ENCODE data around the gene CBX4. TPM values are rescaled to one million over a fixed set of nuclear protein-coding genes. Genes with fewer than 3 reads are reported as not detected.

Gene CBX4
- total and polyA plus RNA-seq, 2 of the 13 experiments (the other 11 are each of a cell fraction or from before 2014, with no cell fraction given): 25.8 to 50.8 TPM

- no peak for TF ChIP-seq NFIB (CRISPR knock-in tag; IDR thresholded peaks at IDR 0.05; ENCODE audit: borderline replicate concordance)
- no peak for TF ChIP-seq AGO1 (IDR thresholded peaks at IDR 0.05; ENCODE audit: low read depth, low read length, poor library complexity, severe bottlenecking)
- TF ChIP-seq, protein P1, sequence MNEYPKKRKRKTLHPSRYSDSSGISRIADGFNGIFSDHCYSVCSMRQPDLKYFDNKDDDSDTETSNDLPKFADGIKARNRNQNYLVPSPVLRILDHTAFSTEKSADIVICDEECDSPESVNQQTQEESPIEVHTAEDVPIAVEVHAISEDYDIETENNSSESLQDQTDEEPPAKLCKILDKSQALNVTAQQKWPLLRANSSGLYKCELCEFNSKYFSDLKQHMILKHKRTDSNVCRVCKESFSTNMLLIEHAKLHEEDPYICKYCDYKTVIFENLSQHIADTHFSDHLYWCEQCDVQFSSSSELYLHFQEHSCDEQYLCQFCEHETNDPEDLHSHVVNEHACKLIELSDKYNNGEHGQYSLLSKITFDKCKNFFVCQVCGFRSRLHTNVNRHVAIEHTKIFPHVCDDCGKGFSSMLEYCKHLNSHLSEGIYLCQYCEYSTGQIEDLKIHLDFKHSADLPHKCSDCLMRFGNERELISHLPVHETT (CRISPR knock-in tag; conservative IDR thresholded peaks at IDR 0.05): no peak
- peak; percentile 58 for TF ChIP-seq PHF21A (CRISPR knock-in tag; IDR thresholded peaks at IDR 0.05)
- no peak for TF ChIP-seq DMAP1 (CRISPR knock-in tag; IDR thresholded peaks at IDR 0.05)
- TF ChIP-seq FOXP1 (IDR thresholded peaks at IDR 0.05): no peak
- TF ChIP-seq FOXP1 (CRISPR knock-in tag; IDR thresholded peaks at IDR 0.05): peak; percentile 46
- peak; percentile 69 for TF ChIP-seq RARA (CRISPR knock-in tag; IDR thresholded peaks at IDR 0.05)
- TF ChIP-seq ZBTB7B (CRISPR knock-in tag; IDR thresholded peaks at IDR 0.05): peak; percentile 50; the same call in 1 of the 2 replicates
- TF ChIP-seq ARID5B (CRISPR knock-in tag; IDR thresholded peaks at IDR 0.05): peak; percentile 65
- TF ChIP-seq FOXA3 (CRISPR knock-in tag; IDR thresholded peaks at IDR 0.05): peak; percentile 55
- TF ChIP-seq ZFY (CRISPR knock-in tag; IDR thresholded peaks at IDR 0.05): peak; percentile 38; the same call in 1 of the 2 replicates
- no peak for TF ChIP-seq ZNF10 (CRISPR knock-in tag; IDR thresholded peaks at IDR 0.05; ENCODE audit: borderline replicate concordance, low read depth)
- peak; percentile 62; the same call in 1 of the 2 replicates for TF ChIP-seq MED1 (CRISPR knock-in tag; IDR thresholded peaks at IDR 0.05)
- peak; percentile 52; the same call in 1 of the 2 replicates for TF ChIP-seq IRF2 (CRISPR knock-in tag; IDR thresholded peaks at IDR 0.05)
- TF ChIP-seq, protein P2, sequence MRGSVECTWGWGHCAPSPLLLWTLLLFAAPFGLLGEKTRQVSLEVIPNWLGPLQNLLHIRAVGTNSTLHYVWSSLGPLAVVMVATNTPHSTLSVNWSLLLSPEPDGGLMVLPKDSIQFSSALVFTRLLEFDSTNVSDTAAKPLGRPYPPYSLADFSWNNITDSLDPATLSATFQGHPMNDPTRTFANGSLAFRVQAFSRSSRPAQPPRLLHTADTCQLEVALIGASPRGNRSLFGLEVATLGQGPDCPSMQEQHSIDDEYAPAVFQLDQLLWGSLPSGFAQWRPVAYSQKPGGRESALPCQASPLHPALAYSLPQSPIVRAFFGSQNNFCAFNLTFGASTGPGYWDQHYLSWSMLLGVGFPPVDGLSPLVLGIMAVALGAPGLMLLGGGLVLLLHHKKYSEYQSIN (CRISPR knock-in tag; IDR thresholded peaks at IDR 0.05; ENCODE audit: borderline replicate concordance): peak; percentile 67; the same call in 1 of the 2 replicates
- peak; percentile 36; the same call in 1 of the 2 replicates for TF ChIP-seq ZMYM3 (CRISPR knock-in tag; IDR thresholded peaks at IDR 0.05)
- no peak for TF ChIP-seq SOX13 (IDR thresholded peaks at IDR 0.05)
- peak in 1 of 2 experiments; percentile 53; a peak in 1 of 4 replicates for TF ChIP-seq SOX13 (CRISPR knock-in tag; conservative IDR thresholded peaks at IDR 0.05 in 1 of 2, IDR thresholded peaks at IDR 0.05 in 1 of 2)
- no peak for TF ChIP-seq ZNF101 (CRISPR knock-in tag; IDR thresholded peaks at IDR 0.05; ENCODE audit: borderline replicate concordance, low read depth)
- TF ChIP-seq CEBPG (CRISPR knock-in tag; IDR thresholded peaks at IDR 0.05): no peak
- TF ChIP-seq HMGXB4 (CRISPR knock-in tag; IDR thresholded peaks at IDR 0.05; ENCODE audit: borderline replicate concordance in 1 of 2, low read depth in 1 of 2): 0 out of 4 replicates have a peak, but pooled peaks of 1 of the 2 experiments have one; percentile 45
- peak; percentile 51; the same call in 1 of the 2 replicates for TF ChIP-seq ZSCAN25 (CRISPR knock-in tag; IDR thresholded peaks at IDR 0.05)
These were observed 8.6 kb upstream of the CBX4 start (continued) for GRCh38 chr17:79847698-79848369.
